Right lobe of liver (tissue), 4 donors: ENCODE data around the gene FBXO44.

Experiments
- POLR2A ChIP-seq: fragments of 450-650 bp; IDR thresholded peaks from one replicate; pipeline ENCODE4 v1.6.1; 2017; ENCODE audit warnings: antibody characterized with exemption, mild to moderate bottlenecking
- TF ChIP-seq, protein P1 (sequence below), 4 donors: fragments of 200-600 bp in 3 of 4; fragments of 450-650 bp in 1 of 4; IDR thresholded peaks; one replicate each; pipeline versions ENCODE4 v1.5.1 to v1.8.0; 2016 to 2022; ENCODE audit warnings: antibody characterized with exemption in 4 of 4, mild to moderate bottlenecking in 2 of 4
- donor health status: DM: no; HTN: no; CAD: no.
- donor health status: DM: no; HTN: no; CAD: no.
- donor health status: DM: no; HTN: yes; CAD: no.

DNA sequence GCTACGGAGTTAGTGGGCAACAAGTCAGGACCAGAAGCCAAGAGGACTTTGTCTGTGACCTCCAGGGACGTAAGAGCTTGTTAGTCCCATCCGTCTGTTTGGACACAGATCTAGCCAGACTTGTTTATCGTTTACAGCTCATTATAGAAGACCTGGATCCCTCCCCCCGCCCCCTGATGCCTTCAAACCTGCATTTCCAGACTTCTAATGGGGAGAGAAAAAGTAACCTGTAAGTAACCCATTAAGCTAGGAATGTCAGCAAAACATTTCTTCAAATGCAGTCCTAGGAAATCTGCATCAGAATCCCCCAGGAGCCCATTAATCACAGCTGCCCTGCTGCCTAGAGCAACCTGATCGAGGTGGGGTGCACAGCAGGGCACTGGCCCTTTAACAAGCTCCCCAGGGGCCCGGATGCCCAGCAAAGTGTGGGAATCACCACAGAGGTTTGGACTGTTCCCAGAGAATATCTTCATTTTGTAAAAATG is 27.7 kb downstream of the FBXO44 start:
- TF ChIP-seq, protein P1, sequence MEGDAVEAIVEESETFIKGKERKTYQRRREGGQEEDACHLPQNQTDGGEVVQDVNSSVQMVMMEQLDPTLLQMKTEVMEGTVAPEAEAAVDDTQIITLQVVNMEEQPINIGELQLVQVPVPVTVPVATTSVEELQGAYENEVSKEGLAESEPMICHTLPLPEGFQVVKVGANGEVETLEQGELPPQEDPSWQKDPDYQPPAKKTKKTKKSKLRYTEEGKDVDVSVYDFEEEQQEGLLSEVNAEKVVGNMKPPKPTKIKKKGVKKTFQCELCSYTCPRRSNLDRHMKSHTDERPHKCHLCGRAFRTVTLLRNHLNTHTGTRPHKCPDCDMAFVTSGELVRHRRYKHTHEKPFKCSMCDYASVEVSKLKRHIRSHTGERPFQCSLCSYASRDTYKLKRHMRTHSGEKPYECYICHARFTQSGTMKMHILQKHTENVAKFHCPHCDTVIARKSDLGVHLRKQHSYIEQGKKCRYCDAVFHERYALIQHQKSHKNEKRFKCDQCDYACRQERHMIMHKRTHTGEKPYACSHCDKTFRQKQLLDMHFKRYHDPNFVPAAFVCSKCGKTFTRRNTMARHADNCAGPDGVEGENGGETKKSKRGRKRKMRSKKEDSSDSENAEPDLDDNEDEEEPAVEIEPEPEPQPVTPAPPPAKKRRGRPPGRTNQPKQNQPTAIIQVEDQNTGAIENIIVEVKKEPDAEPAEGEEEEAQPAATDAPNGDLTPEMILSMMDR (IDR thresholded peaks at IDR 0.05) = no peak
- no peak for TF ChIP-seq POLR2A
